Measurements from ENCODE around the gene APBA1.

- TF ChIP-seq, protein P1, sequence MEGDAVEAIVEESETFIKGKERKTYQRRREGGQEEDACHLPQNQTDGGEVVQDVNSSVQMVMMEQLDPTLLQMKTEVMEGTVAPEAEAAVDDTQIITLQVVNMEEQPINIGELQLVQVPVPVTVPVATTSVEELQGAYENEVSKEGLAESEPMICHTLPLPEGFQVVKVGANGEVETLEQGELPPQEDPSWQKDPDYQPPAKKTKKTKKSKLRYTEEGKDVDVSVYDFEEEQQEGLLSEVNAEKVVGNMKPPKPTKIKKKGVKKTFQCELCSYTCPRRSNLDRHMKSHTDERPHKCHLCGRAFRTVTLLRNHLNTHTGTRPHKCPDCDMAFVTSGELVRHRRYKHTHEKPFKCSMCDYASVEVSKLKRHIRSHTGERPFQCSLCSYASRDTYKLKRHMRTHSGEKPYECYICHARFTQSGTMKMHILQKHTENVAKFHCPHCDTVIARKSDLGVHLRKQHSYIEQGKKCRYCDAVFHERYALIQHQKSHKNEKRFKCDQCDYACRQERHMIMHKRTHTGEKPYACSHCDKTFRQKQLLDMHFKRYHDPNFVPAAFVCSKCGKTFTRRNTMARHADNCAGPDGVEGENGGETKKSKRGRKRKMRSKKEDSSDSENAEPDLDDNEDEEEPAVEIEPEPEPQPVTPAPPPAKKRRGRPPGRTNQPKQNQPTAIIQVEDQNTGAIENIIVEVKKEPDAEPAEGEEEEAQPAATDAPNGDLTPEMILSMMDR (IDR thresholded peaks at IDR 0.05; ENCODE audit: borderline replicate concordance, extremely low read depth, low read length, poor library complexity, severe bottlenecking): no peak
- no peak for TF ChIP-seq EZH2 (IDR thresholded peaks at IDR 0.05; ENCODE audit: borderline replicate concordance, low read depth, low read length, severe bottlenecking)
Measured at GRCh38 chr9:69431203-69431602, 241.0 kb downstream of the APBA1 start.
